Measurements from ENCODE around the gene RAX2.

GRCh38 chr19:3750211-3750610, 21.8 kb downstream of the RAX2 start:
- TF ChIP-seq CTCF (conservative IDR thresholded peaks at IDR 0.05) (no peak), ZFX (IDR thresholded peaks at IDR 0.05) (no peak)
